T-cell (primary cell): ENCODE measurements around the gene TPRG1L. TPM values are rescaled to one million over a fixed set of nuclear protein-coding genes. Genes with fewer than 3 reads are reported as not detected.

ENCODE experiments used
- ATAC-seq, 4 experiments: fragments of 200-7000 bp in 3 of 4; fragments of 150-1000 bp in 1 of 4; cut with Tn5 transposase; replicated peaks in 1 of 4; 1 replicate in 3 of 4; 2 replicates in 1 of 4; pipeline ENCODE4 v1.10.0; 2021; ENCODE audit warnings: moderate library complexity in 3 of 4, mild to moderate bottlenecking in 2 of 4, moderate number of reproducible peaks in 1 of 4
- CTCF ChIA-PET, 2 donors: fragments of 300-600 bp; sonication (Branson Sonifier 250); formaldehyde crosslinking; loops; one replicate each; lab custom pipeline; 2022; ENCODE audit warnings: antibody characterized with exemption in 2 of 2; lab: Charles Lee
- POLR2A ChIA-PET, 2 donors: fragments of 300-600 bp; sonication (Branson Sonifier 250); formaldehyde crosslinking; loops; one replicate each; lab custom pipeline; 2022; ENCODE audit warnings: antibody characterized with exemption in 2 of 2; lab: Charles Lee
- DNase-seq, 35 experiments: peaks; one replicate each; pipeline versions ENCODE4 v3.0.0 to v3.0.0-alpha.2; 2013 to 2023
- H3K27ac ChIP-seq: one replicate; pipeline ENCODE4 v1.5.1; 2013; ENCODE audit warnings: low read length
- H3K27me3 ChIP-seq, 2 experiments: replicated peaks in 1 of 2; 1 replicate in 1 of 2; 2 replicates in 1 of 2; pipeline versions ENCODE4 v1.6.1 to v1.7.0; 2013; ENCODE audit warnings: low read length in 1 of 2, mixed read lengths in 1 of 2; ENCODE audit not compliant: control insufficient read depth in 2 of 2, insufficient read depth in 2 of 2; ENCODE audit errors: extremely low read depth in 1 of 2
- H3K36me3 ChIP-seq, 2 donors: 1 replicate in 1 of 2; 2 replicates in 1 of 2; pipeline versions ENCODE4 v1.6.1 to v1.7.0; 2013; ENCODE audit warnings: low read length in 1 of 2; ENCODE audit not compliant: control insufficient read depth in 2 of 2, insufficient read depth in 1 of 2; ENCODE audit errors: extremely low read depth in 1 of 2
- H3K4me1 ChIP-seq, 2 experiments: 1 replicate in 1 of 2; 2 replicates in 1 of 2; pipeline versions ENCODE4 v1.6.1 to v1.7.0; 2013; ENCODE audit warnings: low read length in 2 of 2, mixed read lengths in 1 of 2; ENCODE audit not compliant: insufficient read depth in 2 of 2, control insufficient read depth in 1 of 2; ENCODE audit errors: extremely low read depth in 1 of 2
- H3K4me3 ChIP-seq, 2 donors: 1 replicate in 1 of 2; 2 replicates in 1 of 2; pipeline versions ENCODE4 v1.5.1 to v1.7.0; 2013; ENCODE audit warnings: mild to moderate bottlenecking in 2 of 2, low read length in 1 of 2, moderate library complexity in 1 of 2; ENCODE audit not compliant: control insufficient read depth in 1 of 2; ENCODE audit errors: extremely low read depth in 1 of 2
- H3K9me3 ChIP-seq: 2 replicates; pipeline ENCODE4 v1.7.0; 2013
- H3K27ac Mint-ChIP-seq, 2 donors: one replicate each; pipeline ENCODE4 v1.8.0; 2020 to 2021; ENCODE audit warnings: mild to moderate bottlenecking in 2 of 2, mixed read lengths in 2 of 2
- H3K27me3 Mint-ChIP-seq, 2 donors: one replicate each; pipeline ENCODE4 v1.8.0; 2021 to 2022; ENCODE audit warnings: mixed read lengths in 2 of 2
- H3K36me3 Mint-ChIP-seq: one replicate; pipeline ENCODE4 v1.8.0; 2021; ENCODE audit warnings: mixed read lengths
- H3K4me1 Mint-ChIP-seq, 3 donors: one replicate each; pipeline ENCODE4 v1.8.0; 2020 to 2022; ENCODE audit warnings: mixed read lengths in 3 of 3, mild to moderate bottlenecking in 1 of 3
- H3K4me3 Mint-ChIP-seq, 3 donors: one replicate each; pipeline ENCODE4 v1.8.0; 2020 to 2022; ENCODE audit warnings: mild to moderate bottlenecking in 3 of 3, mixed read lengths in 3 of 3, moderate library complexity in 3 of 3
- H3K9me3 Mint-ChIP-seq, 3 donors: one replicate each; pipeline ENCODE4 v1.8.0; 2020 to 2022; ENCODE audit warnings: mixed read lengths in 3 of 3
- WGBS: methylation state at CpG from one replicate; pipeline ENCODE4 v1.1.5; 2013; ENCODE audit warnings: missing lambda C conversion rate; ENCODE audit not compliant: insufficient coverage; 5-methylcytosine and 5-hydroxymethylcytosine counted together
- total RNA-seq, 35 experiments: library from RNA in 6 of 35; stranded (reverse) in 6 of 35; fragments of 120-200 nt in 1 of 35; gene quantifications; one replicate each; pipeline versions ENCODE4 v1.2.1 to v1.2.4 and lab custom pipeline; 2013 to 2026

Gene TPRG1L
- total RNA-seq, 5 donors from 2014 or later (not counting 1 experiment from before 2014, with no cell fraction given), result 36.7 to 48.5 (median 45.4) TPM

DNA sequence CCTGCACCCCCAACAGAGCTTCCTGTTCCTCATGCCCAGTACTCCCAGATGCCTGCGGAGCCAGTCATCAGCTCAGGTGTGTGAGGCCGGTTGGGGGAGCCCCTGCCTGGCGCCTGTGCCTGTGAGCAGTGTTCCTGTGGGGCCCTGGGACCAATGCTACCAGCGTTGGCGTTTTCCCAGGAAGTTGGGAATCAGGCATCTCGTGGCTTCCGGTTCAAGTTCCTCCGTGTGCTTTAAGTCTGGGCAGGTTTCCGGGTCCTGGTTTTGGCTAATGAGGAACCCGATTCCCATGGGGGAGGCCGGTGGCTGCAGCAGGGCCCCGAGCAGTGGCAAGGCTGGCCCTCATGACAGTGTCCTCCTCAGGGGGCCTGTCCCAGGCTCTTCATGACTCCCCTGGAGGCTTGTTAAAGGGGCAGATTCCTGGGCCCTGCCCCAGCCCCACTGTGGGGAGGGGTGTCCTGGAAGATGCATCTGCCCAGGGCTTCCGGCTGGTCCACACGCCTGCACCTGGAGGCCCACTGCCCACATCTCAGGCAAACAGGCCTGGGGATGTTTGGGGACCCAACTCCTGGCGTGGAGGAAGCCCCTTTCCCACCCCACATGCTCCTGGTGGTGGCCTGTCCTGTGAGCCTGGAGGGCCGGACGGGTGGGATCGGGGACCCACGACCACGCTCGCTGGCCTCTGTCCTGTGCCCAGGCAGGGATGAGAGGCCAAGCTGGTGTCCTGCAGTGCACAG, 53.7 kb downstream of the TPRG1L start:
- H3K9me3 Mint-ChIP-seq, result no peaks in the 10 kb centered on the region
- Histone ChIP-seq H3K27ac (no peak overlapping the region), H3K4me3 (no peak overlapping the region), H3K36me3 (no peaks in the 10 kb centered on the region), H3K4me1 (peaks cover 0 to 28% of the 10 kb centered on the region in 2 experiments), H3K27me3 (peaks cover 0 to 52% of the 10 kb centered on the region in 2 experiments), H3K9me3 (no peaks in the 10 kb centered on the region)
- H3K27ac Mint-ChIP-seq, result no peak overlapping the region
- H3K36me3 Mint-ChIP-seq, result no peaks in the 10 kb centered on the region
- H3K27me3 Mint-ChIP-seq, result peaks cover under 1 to 11% of the 10 kb centered on the region in 2 donors
- WGBS, result 64% methylated on average over 16 of the region's 21 CpGs
- ChIA-PET CTCF (no interaction called here), POLR2A (no interaction called here)
- ATAC-seq, result no peak
- H3K4me1 Mint-ChIP-seq, result peaks cover 4 to 30% (median 13%) of the 10 kb centered on the region in 3 donors
- no peak overlapping the region for H3K4me3 Mint-ChIP-seq
- no peak for DNase-seq

- WGBS, result 56% methylated on average over 14 of the region's 18 CpGs
Observed at GRCh38 chr1:3679098-3679555, 54.3 kb downstream of the TPRG1L start.

More at GRCh38 chr1:3679098-3679555, 54.3 kb downstream of the TPRG1L start:
- Histone ChIP-seq H3K9me3 (no peaks in the 10 kb centered on the region), H3K36me3 (no peaks in the 10 kb centered on the region), H3K4me1 (peaks cover 0 to 22% of the 10 kb centered on the region in 2 experiments), H3K4me3 (no peak overlapping the region), H3K27me3 (peaks cover 0 to 53% of the 10 kb centered on the region in 2 experiments), H3K27ac (no peak overlapping the region)
- ATAC-seq (no peak), DNase-seq (no peak)
- Mint-ChIP-seq H3K27me3 (peaks cover 0 to 11% of the 10 kb centered on the region in 2 donors), H3K27ac (no peak overlapping the region), H3K4me3 (no peak overlapping the region), H3K36me3 (no peaks in the 10 kb centered on the region), H3K9me3 (no peaks in the 10 kb centered on the region), H3K4me1 (peaks cover 4 to 29% (median 12%) of the 10 kb centered on the region in 3 donors)
- POLR2A ChIA-PET, result no interaction called here
- CTCF ChIA-PET, result no interaction called here

Other genes with a start within 250 kb of the TPRG1L start
- gene ARHGEF16, start 170.3 kb upstream of the TPRG1L start, total RNA-seq, result under 1 TPM in 4 of 5 donors, not detected in 1; 0.22 to 0.44 (median 0.29) TPM
- 100 to 1,000 TPM in 3 of 5 donors, 10 to 100 TPM in 2; 63.3 to 213 (median 193) TPM for gene MEGF6, start 13.5 kb upstream of the TPRG1L start, total RNA-seq
- gene WRAP73, start 25.1 kb downstream of the TPRG1L start, total RNA-seq, result 10 to 100 TPM; 33.7 to 44.9 (median 39.8) TPM
- under 1 TPM in 4 of 5 donors, not detected in 1; 0.12 to 0.21 (median 0.18) TPM for gene TP73, start 27.5 kb downstream of the TPRG1L start, total RNA-seq
- not detected for gene CCDC27, start 127.4 kb downstream of the TPRG1L start, total RNA-seq
- 1 to 10 TPM; 1.3 to 6.2 (median 4.2) TPM for gene SMIM1, start 147.7 kb downstream of the TPRG1L start, total RNA-seq
- 10 to 100 TPM; 37.3 to 49.1 (median 44.5) TPM for gene LRRC47, start 171.5 kb downstream of the TPRG1L start, total RNA-seq
- 10 to 100 TPM; 39.9 to 64.7 (median 58.5) TPM for gene CEP104, start 232.2 kb downstream of the TPRG1L start, total RNA-seq
- gene DFFB, start 232.5 kb downstream of the TPRG1L start, total RNA-seq, result 10 to 100 TPM; 14.9 to 24.1 (median 18.5) TPM